IMR-90 (cell line): ENCODE results near the gene SEMA5A. TPM values are rescaled to one million over a fixed set of nuclear protein-coding genes. Genes with fewer than 3 reads are reported as not detected.

Source experiments
- ATAC-seq: fragments of 200-7000 bp; cut with Tn5 transposase; 2 replicates; pipeline ENCODE4 v1.9.1; 2020; ENCODE audit warnings: low read depth, mild to moderate bottlenecking, moderate library complexity
- BruUV-seq: library from RNA; stranded (reverse); fragments of 400-500 nt; replicated peaks from 2 replicates; lab custom pipeline; 2021; lab: Mats Ljungman, UMichigan
- CTCF ChIA-PET: fragments of 300-600 bp; formaldehyde crosslinking; extraction: SDS; loops from one replicate; lab custom pipeline; 2021; ENCODE audit warnings: antibody characterized with exemption; lab: Yijun Ruan, JAX
- POLR2A ChIA-PET: fragments of 300-600 bp; sonication (Branson Sonifier 250); formaldehyde crosslinking; loops from one replicate; lab custom pipeline; 2022; ENCODE audit warnings: antibody characterized with exemption; ENCODE audit not compliant: unreplicated experiment; lab: Charles Lee
- DNase-seq: peaks from one replicate; pipeline ENCODE4 v3.0.0; 2013
- H2AFZ ChIP-seq: replicated peaks from 2 replicates; pipeline ENCODE3; 2013; ENCODE audit warnings: low read length, mild to moderate bottlenecking; ENCODE audit not compliant: poor library complexity
- H2AK5ac ChIP-seq: 2 replicates; pipeline ENCODE4 v1.6.1; 2013; ENCODE audit warnings: low read depth, low read length, inconsistent platforms
- H2AK9ac ChIP-seq: replicated peaks from 2 replicates; pipeline ENCODE3; 2013; ENCODE audit warnings: mild to moderate bottlenecking, low read depth, low read length, moderate library complexity; ENCODE audit not compliant: poor library complexity
- H2BK120ac ChIP-seq: 2 replicates; pipeline ENCODE4 v1.6.1; 2013; ENCODE audit warnings: low read depth, low read length, inconsistent platforms
- H2BK15ac ChIP-seq: 3 replicates; pipeline ENCODE4 v1.6.1; 2013; ENCODE audit warnings: low read depth, low read length, inconsistent platforms
- H2BK20ac ChIP-seq: 2 replicates; pipeline ENCODE4 v1.6.1; 2013; ENCODE audit warnings: low read depth, mild to moderate bottlenecking, inconsistent platforms, low read length, moderate library complexity
- H2BK5ac ChIP-seq: 2 replicates; pipeline ENCODE4 v1.6.1; 2013; ENCODE audit warnings: mild to moderate bottlenecking, low read depth, low read length, inconsistent platforms; ENCODE audit not compliant: poor library complexity, severe bottlenecking
- H3K14ac ChIP-seq: replicated peaks from 2 replicates; pipeline ENCODE4 v1.6.1; 2013; ENCODE audit warnings: low read depth, low read length, inconsistent platforms
- H3K18ac ChIP-seq: 2 replicates; pipeline ENCODE4 v1.6.1; 2013; ENCODE audit warnings: low read depth, low read length, control low read depth
- H3K23ac ChIP-seq: 2 replicates; pipeline ENCODE4 v1.6.1; 2013; ENCODE audit warnings: low read depth, low read length, inconsistent platforms
- H3K27ac ChIP-seq: 2 replicates; pipeline ENCODE4 v1.5.1; 2013; ENCODE audit warnings: mild to moderate bottlenecking, control low read depth, low read length; ENCODE audit not compliant: insufficient read depth
- H3K27me3 ChIP-seq: 2 replicates; pipeline ENCODE4 v1.6.1; 2013; ENCODE audit warnings: low read length; ENCODE audit not compliant: control insufficient read depth, insufficient read depth
- H3K36me3 ChIP-seq: 2 replicates; pipeline ENCODE4 v1.6.1; 2013; ENCODE audit warnings: low read length, mixed read lengths; ENCODE audit not compliant: control insufficient read depth, insufficient read depth
- H3K4ac ChIP-seq: 2 replicates; pipeline ENCODE4 v1.6.1; 2013; ENCODE audit warnings: low read depth, low read length, inconsistent platforms
- H3K4me1 ChIP-seq: 2 replicates; pipeline ENCODE4 v1.6.1; 2013; ENCODE audit warnings: low read length, mixed read lengths; ENCODE audit not compliant: control insufficient read depth, insufficient read depth
- H3K4me2 ChIP-seq: 2 replicates; pipeline ENCODE4 v1.6.1; 2013; ENCODE audit warnings: low read depth, mild to moderate bottlenecking, control low read depth, low read length, moderate library complexity
- H3K4me3 ChIP-seq: 2 replicates; pipeline ENCODE4 v1.5.1; 2013; ENCODE audit warnings: low read depth, mild to moderate bottlenecking, control low read depth, low read length, moderate library complexity; ENCODE audit not compliant: insufficient read depth
- H3K56ac ChIP-seq: 2 replicates; pipeline ENCODE4 v1.6.1; 2013; ENCODE audit warnings: low read length, inconsistent platforms; ENCODE audit not compliant: insufficient read depth; ENCODE audit errors: extremely low read depth
- H3K79me1 ChIP-seq, 2 experiments: 2 replicates each; pipeline ENCODE4 v1.6.1; 2013; ENCODE audit warnings: low read length in 2 of 2, inconsistent platforms in 1 of 2, low read depth in 1 of 2
- H3K9ac ChIP-seq: 2 replicates; pipeline ENCODE4 v1.6.1; 2013; ENCODE audit warnings: low read depth, low read length, control low read depth
- H3K9me1 ChIP-seq: 2 replicates; pipeline ENCODE4 v1.6.1; 2013; ENCODE audit warnings: low read length, inconsistent platforms; ENCODE audit not compliant: insufficient read depth
- H3K9me3 ChIP-seq: 2 replicates; pipeline ENCODE4 v1.6.1; 2013; ENCODE audit warnings: low read length; ENCODE audit not compliant: control insufficient read depth, insufficient read depth
- H4K20me1 ChIP-seq: 2 replicates; pipeline ENCODE4 v1.6.1; 2013; ENCODE audit warnings: low read length, inconsistent platforms; ENCODE audit not compliant: insufficient read depth
- H4K5ac ChIP-seq: 2 replicates; pipeline ENCODE4 v1.6.1; 2013; ENCODE audit warnings: mild to moderate bottlenecking, low read depth, low read length, control low read depth
- H4K8ac ChIP-seq, 2 experiments: 2 replicates each; pipeline ENCODE4 v1.6.1; 2013; ENCODE audit warnings: low read depth in 2 of 2, low read length in 2 of 2, control low read depth in 1 of 2, inconsistent platforms in 1 of 2
- H4K91ac ChIP-seq: 2 replicates; pipeline ENCODE4 v1.6.1; 2013; ENCODE audit warnings: low read depth, low read length, inconsistent platforms; ENCODE audit not compliant: insufficient read depth
- BHLHE40 ChIP-seq: fragments of 150-350 bp; IDR thresholded peaks from 2 replicates; pipeline ENCODE4 v1.6.1; 2016; ENCODE audit warnings: mild to moderate bottlenecking, low read depth, low read length
- CHD1 ChIP-seq: IDR thresholded peaks from 2 replicates; pipeline ENCODE4 v1.6.1; 2012; ENCODE audit warnings: low read depth, low read length, improper control_type of control experiment
- MAZ ChIP-seq: IDR thresholded peaks from 2 replicates; pipeline ENCODE4 v1.6.1; 2012; ENCODE audit warnings: low read depth, mild to moderate bottlenecking, low read length, improper control_type of control experiment, moderate library complexity, borderline replicate concordance
- MXI1 ChIP-seq: IDR thresholded peaks from 2 replicates; pipeline ENCODE4 v1.6.1; 2012; ENCODE audit warnings: low read depth, mild to moderate bottlenecking, low read length, moderate library complexity, borderline replicate concordance
- NFE2L2 ChIP-seq: fragments of 150-350 bp; IDR thresholded peaks from 2 replicates; pipeline ENCODE4 v1.6.1; 2016; ENCODE audit warnings: low read depth, mild to moderate bottlenecking, low read length
- POLR2A ChIP-seq: IDR thresholded peaks from 2 replicates; pipeline ENCODE4 v1.6.1; 2012; ENCODE audit warnings: mild to moderate bottlenecking, low read depth, low read length
- RAD21 ChIP-seq: IDR thresholded peaks from 2 replicates; pipeline ENCODE4 v1.6.1; 2012; ENCODE audit warnings: low read length, improper control_type of control experiment
- RCOR1 ChIP-seq: IDR thresholded peaks from 2 replicates; pipeline ENCODE4 v1.6.1; 2012; ENCODE audit warnings: mild to moderate bottlenecking, low read length, improper control_type of control experiment; ENCODE audit not compliant: insufficient replicate concordance
- SMC3 ChIP-seq: fragments of 150-350 bp; IDR thresholded peaks from 2 replicates; pipeline ENCODE4 v1.6.1; 2016; ENCODE audit warnings: low read depth, mild to moderate bottlenecking, antibody characterized with exemption, low read length, moderate library complexity
- WGBS, 2 experiments: methylation state at CpG; one replicate each; pipeline versions ENCODE4 v1.1.5 to v1.1.7; 2013; ENCODE audit warnings: missing lambda C conversion rate in 2 of 2; ENCODE audit not compliant: insufficient read length in 1 of 2; ENCODE audit errors: extremely low coverage in 2 of 2; 5-methylcytosine and 5-hydroxymethylcytosine counted together
- dilution Hi-C: fragments of 300-500 bp; cut with HindIII; formaldehyde crosslinking; loops from one replicate; pipeline ENCODE4 v1.14.3; 2018; ENCODE audit warnings: low sequenced_read_pairs; ENCODE audit not compliant: unreplicated experiment
- in situ Hi-C: fragments of 300-500 bp; cut with MboI; formaldehyde crosslinking; loops from 3 replicates; pipeline ENCODE4 v1.14.3; 2019; ENCODE audit warnings: low sequenced_read_pairs, inconsistent platforms, mixed read lengths
- intact Hi-C: fragments of 100-400 bp; cut with micrococcal nuclease; formaldehyde crosslinking; loops from 2 replicates; pipeline ENCODE4 v1.10.0; 2022
- polyA plus RNA-seq, 3 experiments: library from polyadenylated mRNA; depleted of rRNA; stranded (reverse); fragments of >200 nt; gene quantifications; 2 replicates each; pipeline ENCODE4 v1.2.3, GENCODE V29; 2012; ENCODE audit warnings: low replicate concordance in 1 of 3
- total RNA-seq: library from RNA; depleted of rRNA; stranded (reverse); fragments of >200 nt; gene quantifications from 2 replicates; pipeline ENCODE4 v1.2.3, GENCODE V29; 2012
- TF ChIP-seq, protein P1 (sequence below): conservative IDR thresholded peaks from 2 replicates; pipeline ENCODE4 v1.5.1; 2012; ENCODE audit warnings: mild to moderate bottlenecking, low read depth, low read length, improper control_type of control experiment
- TF ChIP-seq, protein P2 (sequence below): fragments of 150-350 bp; IDR thresholded peaks from 2 replicates; pipeline ENCODE4 v1.6.1; 2016; ENCODE audit warnings: low read depth, mild to moderate bottlenecking, low read length, moderate library complexity, borderline replicate concordance

The SEMA5A gene
- total and polyA plus RNA-seq, 2 of the 4 experiments (the other 2 are of a cell fraction) = 8.2 to 9.9 TPM

DNA sequence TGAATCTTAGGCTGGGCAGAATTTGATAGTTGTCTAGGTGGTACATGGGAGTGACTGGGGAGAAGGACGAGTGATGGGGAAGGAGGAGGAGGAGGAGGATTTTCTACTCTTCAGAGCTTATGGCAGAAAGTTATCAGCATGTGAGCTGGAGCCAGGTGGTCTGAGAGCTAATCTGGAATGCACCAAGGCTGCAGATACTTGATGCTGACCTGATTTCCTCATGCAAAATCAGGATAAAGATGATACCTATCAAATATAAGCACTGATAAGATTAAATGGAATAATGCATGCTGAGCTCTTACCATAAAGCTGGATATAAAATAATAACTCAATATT, 250.4 kb downstream of the SEMA5A start:
- no peak overlapping the region for H3K56ac ChIP-seq
- DNase-seq (no peak), ATAC-seq (no peak)
- no peak overlapping the region for H2BK5ac ChIP-seq
- H3K27me3 ChIP-seq = no peaks in the 10 kb centered on the region
- H2AFZ ChIP-seq = no peak overlapping the region
- TF ChIP-seq MAZ (no peak), RCOR1 (no peak), CHD1 (no peak), MXI1 (no peak), RAD21 (no peak), POLR2A (no peak), BHLHE40 (no peak), NFE2L2 (no peak), SMC3 (no peak)
- TF ChIP-seq, protein P1, sequence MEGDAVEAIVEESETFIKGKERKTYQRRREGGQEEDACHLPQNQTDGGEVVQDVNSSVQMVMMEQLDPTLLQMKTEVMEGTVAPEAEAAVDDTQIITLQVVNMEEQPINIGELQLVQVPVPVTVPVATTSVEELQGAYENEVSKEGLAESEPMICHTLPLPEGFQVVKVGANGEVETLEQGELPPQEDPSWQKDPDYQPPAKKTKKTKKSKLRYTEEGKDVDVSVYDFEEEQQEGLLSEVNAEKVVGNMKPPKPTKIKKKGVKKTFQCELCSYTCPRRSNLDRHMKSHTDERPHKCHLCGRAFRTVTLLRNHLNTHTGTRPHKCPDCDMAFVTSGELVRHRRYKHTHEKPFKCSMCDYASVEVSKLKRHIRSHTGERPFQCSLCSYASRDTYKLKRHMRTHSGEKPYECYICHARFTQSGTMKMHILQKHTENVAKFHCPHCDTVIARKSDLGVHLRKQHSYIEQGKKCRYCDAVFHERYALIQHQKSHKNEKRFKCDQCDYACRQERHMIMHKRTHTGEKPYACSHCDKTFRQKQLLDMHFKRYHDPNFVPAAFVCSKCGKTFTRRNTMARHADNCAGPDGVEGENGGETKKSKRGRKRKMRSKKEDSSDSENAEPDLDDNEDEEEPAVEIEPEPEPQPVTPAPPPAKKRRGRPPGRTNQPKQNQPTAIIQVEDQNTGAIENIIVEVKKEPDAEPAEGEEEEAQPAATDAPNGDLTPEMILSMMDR = no peak
- TF ChIP-seq, protein P2, sequence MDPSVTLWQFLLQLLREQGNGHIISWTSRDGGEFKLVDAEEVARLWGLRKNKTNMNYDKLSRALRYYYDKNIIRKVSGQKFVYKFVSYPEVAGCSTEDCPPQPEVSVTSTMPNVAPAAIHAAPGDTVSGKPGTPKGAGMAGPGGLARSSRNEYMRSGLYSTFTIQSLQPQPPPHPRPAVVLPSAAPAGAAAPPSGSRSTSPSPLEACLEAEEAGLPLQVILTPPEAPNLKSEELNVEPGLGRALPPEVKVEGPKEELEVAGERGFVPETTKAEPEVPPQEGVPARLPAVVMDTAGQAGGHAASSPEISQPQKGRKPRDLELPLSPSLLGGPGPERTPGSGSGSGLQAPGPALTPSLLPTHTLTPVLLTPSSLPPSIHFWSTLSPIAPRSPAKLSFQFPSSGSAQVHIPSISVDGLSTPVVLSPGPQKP = no peak
- H2AK5ac ChIP-seq = no peak overlapping the region
- no CpG with 5 or more reads among the region's 1 CpG for WGBS, 2 experiments
- no peak overlapping the region for H4K8ac ChIP-seq
- H4K20me1 ChIP-seq = no peaks in the 10 kb centered on the region
- no peak overlapping the region for H3K18ac ChIP-seq
- no peak overlapping the region for H3K4ac ChIP-seq
- no peak overlapping the region for H2BK15ac ChIP-seq
- in situ Hi-C loops (no loop called here), dilution Hi-C loops (no loop called here), intact Hi-C loops (no loop called here)
- BruUV-seq = no TSS peak
- ChIA-PET POLR2A (no interaction called here), CTCF (no interaction called here)
- H3K36me3 ChIP-seq = no peaks in the 10 kb centered on the region
- H4K5ac ChIP-seq = no peak overlapping the region
- H3K9ac ChIP-seq = no peak overlapping the region
- H3K23ac ChIP-seq = no peak overlapping the region
- H3K27ac ChIP-seq = no peak overlapping the region
- H3K9me3 ChIP-seq = no peaks in the 10 kb centered on the region
- no peak overlapping the region for H2BK120ac ChIP-seq
- peaks cover 16% of the 10 kb centered on the region for H3K9me1 ChIP-seq
- H3K79me1 ChIP-seq = peaks cover 0 to 29% of the 10 kb centered on the region in 2 experiments; a peak in 2 of 4 replicates
- no peak overlapping the region for H3K4me3 ChIP-seq
- H3K14ac ChIP-seq = no peak overlapping the region
- no peaks in the 10 kb centered on the region for H3K4me1 ChIP-seq
- no peak overlapping the region for H3K4me2 ChIP-seq
- H4K91ac ChIP-seq = no peak overlapping the region
- H2AK9ac ChIP-seq = no peak overlapping the region
- H2BK20ac ChIP-seq = no peak overlapping the region
